ENCODE results near the gene NAT9.

The NAT9 gene

GRCh38 chr17:74757931-74758847, 18.0 kb downstream of the NAT9 start (continued):
- peak; percentile 76; the same call in 1 of the 2 replicates for TF ChIP-seq ZNF449 (tag by site-specific recombination; IDR thresholded peaks at IDR 0.05)
- TF ChIP-seq WT1 (tag by site-specific recombination; IDR thresholded peaks at IDR 0.05): peak; percentile 77
- peak; percentile 91 for TF ChIP-seq ZBTB48 (tag by site-specific recombination; IDR thresholded peaks at IDR 0.05)
- no peak for TF ChIP-seq ZNF654 (tag by site-specific recombination; IDR thresholded peaks at IDR 0.05; ENCODE audit: low read depth)
- peak; percentile 85 for TF ChIP-seq ZNF341 (tag by site-specific recombination; IDR thresholded peaks at IDR 0.05; ENCODE audit: low read depth)
- TF ChIP-seq, protein P1, sequence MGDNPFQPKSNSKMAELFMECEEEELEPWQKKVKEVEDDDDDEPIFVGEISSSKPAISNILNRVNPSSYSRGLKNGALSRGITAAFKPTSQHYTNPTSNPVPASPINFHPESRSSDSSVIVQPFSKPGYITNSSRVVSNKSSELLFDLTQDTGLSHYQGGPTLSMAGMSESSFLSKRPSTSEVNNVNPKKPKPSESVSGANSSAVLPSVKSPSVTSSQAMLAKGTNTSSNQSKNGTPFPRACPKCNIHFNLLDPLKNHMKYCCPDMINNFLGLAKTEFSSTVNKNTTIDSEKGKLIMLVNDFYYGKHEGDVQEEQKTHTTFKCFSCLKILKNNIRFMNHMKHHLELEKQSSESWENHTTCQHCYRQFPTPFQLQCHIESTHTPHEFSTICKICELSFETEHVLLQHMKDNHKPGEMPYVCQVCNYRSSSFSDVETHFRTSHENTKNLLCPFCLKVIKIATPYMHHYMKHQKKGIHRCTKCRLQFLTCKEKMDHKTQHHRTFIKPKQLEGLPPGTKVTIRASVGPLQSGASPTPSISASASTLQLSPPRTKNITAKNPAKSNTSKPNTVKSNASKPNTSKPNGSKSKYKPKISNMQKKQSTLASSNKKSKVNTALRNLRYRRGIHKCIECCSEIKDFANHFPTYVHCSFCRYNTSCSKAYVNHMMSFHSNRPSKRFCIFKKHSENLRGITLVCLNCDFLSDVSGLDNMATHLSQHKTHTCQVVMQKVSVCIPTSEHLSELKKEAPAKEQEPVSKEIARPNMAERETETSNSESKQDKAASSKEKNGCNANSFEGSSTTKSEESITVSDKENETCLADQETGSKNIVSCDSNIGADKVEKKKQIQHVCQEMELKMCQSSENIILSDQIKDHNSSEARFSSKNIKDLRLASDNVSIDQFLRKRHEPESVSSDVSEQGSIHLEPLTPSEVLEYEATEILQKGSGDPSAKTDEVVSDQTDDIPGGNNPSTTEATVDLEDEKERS (tag by site-specific recombination; IDR thresholded peaks at IDR 0.05): no peak
- TF ChIP-seq OVOL3 (tag by site-specific recombination; IDR thresholded peaks at IDR 0.05): no peak
- TF ChIP-seq ZNF555 (tag by site-specific recombination; conservative IDR thresholded peaks at IDR 0.05): no peak
- peak; percentile 58; the same call in 1 of the 2 replicates for TF ChIP-seq ZBTB8A (tag by site-specific recombination; IDR thresholded peaks at IDR 0.05)
- peak; percentile 83 for TF ChIP-seq EGR2 (tag by site-specific recombination; IDR thresholded peaks at IDR 0.05; ENCODE audit: low read depth)
- TF ChIP-seq ZNF394 (tag by site-specific recombination; IDR thresholded peaks at IDR 0.05; ENCODE audit: borderline replicate concordance): 0 out of 2 replicates have a peak, but pooled peaks have one; percentile 15
- TF ChIP-seq ZNF423 (tag by site-specific recombination; IDR thresholded peaks at IDR 0.05): peak; percentile 79
- TF ChIP-seq ZNF660 (tag by site-specific recombination; IDR thresholded peaks at IDR 0.05): no peak
- peak; percentile 90 for TF ChIP-seq SCRT2 (tag by site-specific recombination; IDR thresholded peaks at IDR 0.05)
- TF ChIP-seq ZFHX2 (tag by site-specific recombination; conservative IDR thresholded peaks at IDR 0.05): peak; percentile 88
- peak; percentile 71 for TF ChIP-seq ZNF366 (tag by site-specific recombination; conservative IDR thresholded peaks at IDR 0.05)
- no peak for TF ChIP-seq ZNF37A (tag by site-specific recombination; IDR thresholded peaks at IDR 0.05)
- TF ChIP-seq GLIS2 (tag by site-specific recombination; IDR thresholded peaks at IDR 0.05): peak; percentile 77
- peak; percentile 63; the same call in 1 of the 2 replicates for TF ChIP-seq ZIC2 (tag by site-specific recombination; IDR thresholded peaks at IDR 0.05)
- 0 out of 2 replicates have a peak, but pooled peaks have one; percentile 8 for TF ChIP-seq PRDM4 (tag by site-specific recombination; IDR thresholded peaks at IDR 0.05)
- peak; percentile 100 for TF ChIP-seq KLF1 (tag by site-specific recombination; IDR thresholded peaks at IDR 0.05)
- TF ChIP-seq ZNF184 (tag by site-specific recombination; IDR thresholded peaks at IDR 0.05): no peak
